GM19025 (cell line): ENCODE measurements around the gene CEMP1.

Experiments
- ATAC-seq: cut with Tn5 transposase; IDR thresholded peaks from one replicate; pipeline ENCODE4 v1.9.1; 2021; ENCODE audit warnings: mild to moderate bottlenecking, low read depth, moderate library complexity; ENCODE audit not compliant: unreplicated experiment

Gene CEMP1

DNA sequence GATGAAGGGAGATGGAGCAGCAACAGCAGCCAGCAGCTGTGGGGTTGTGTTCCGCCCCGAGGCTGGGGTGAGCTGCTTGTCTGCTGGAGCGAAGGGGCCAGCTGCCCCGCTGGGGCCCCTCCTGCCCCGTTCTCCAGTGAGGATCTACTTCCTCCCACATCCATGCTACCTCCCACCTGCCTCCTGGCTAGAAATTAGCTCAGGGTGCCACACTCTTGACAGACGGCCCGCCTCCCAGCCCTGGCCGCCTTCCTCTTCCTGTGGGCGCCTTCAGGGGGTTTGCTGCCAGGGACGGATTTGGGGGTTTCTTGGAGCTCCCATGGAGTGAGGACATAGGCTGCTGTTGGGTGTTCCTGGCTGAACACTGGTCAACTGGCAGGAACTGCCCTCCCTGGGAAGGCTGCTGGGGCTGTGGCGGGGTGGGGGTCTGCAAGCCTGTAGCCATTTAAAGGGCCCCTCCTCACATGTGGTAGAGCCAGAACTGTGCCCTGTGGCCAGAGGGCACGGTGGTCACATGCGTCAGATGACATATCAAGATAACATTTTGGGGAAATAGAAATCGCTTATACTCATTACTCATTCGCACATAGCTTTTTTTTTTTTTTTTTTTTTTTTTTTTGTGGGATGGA is 43.2 kb downstream of the CEMP1 start:
- no peak for ATAC-seq

DNA sequence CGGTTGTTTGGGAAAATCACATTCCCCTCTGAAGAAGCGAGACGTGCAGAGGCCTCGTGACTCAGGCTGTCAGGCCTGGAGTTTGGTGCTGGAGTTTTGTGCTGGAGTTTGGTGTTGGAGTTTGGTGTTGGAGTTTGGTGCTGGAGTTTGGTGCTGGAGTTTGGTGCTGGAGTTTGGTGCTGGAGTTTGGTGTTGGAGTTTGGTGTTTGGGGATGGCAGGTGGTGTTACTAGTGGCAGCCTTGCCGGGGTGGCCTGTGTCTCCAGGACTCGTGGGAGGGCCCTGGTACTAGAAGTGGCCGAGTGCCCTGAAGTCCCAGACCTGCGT is 43.7 kb downstream of the CEMP1 start:
- ATAC-seq, result no peak

DNA sequence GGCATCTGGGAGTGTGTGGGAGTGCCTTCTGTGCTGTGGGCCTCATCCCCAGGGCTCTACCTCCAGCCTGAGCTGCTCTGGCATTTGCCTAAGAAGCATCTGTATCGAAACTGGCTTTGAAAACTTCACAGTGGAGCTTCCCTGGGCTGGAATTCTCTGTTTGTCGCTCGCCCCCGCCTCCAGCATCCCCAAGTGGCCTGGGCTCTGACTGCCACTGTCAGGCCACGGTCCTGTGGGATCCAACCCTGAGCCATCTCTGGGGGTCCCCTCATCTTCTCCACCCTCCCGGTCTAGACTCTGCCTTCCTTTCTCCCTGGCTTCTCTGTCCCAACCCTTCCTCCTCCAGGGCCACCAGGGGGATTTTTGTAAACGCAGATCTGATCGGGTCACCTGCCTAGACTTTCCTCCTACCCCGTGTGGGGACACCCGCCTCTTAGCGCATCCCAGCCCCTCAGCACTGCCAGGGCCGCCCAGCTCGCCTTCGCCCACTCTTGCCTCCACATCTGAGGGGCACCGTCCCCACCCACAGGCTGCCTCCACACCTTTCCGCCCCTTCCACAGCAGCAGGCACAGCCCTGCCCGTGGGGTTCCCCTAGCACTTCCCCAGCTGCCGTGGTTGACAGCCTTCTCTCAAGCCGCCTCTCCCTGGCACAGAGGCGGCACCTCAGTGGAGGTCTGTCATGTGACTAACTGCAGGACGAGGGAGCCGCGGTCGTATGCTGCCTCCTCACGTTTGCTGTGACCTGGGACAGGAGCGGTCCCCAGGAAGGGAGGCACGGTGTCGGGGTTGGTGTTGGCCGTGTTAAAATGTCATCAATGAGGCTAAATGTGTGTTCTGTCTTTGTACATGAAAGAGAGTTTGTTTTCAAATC is 44.3 kb downstream of the CEMP1 start:
- ATAC-seq, result peak; percentile 62

DNA sequence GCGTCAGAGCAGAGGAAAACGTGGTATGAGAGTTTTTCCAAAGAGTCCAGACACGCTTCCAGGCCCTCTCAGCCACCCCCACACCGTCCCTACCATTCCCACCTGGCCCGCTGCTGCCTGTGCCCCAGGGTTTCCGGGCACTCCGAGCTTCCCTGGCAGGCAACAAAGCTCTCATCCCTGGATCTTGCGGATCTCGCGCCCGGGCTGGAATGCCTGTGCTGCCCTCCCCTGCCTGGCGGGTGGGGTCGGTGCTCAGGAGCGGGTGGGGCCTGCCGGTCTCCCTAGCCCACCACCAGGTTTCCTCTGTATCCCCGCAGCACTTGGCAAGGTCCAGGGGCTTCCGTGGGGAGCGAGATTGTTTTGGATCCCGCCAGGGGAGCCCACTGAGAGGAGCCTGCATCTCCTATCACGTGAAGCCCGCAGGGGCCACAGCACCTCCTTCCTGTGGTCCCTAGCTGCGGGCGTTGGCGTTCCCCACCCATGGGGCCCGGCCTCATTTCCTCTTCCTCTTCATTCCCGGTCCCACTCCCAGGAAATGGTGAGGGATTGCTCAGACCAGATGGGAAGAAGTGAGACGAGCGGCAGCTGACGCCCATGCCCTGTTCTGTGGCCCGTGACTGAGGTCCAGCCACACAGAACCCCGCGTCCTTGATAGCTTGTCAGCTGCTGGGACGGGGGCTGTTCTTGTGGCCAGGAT is 45.2 kb downstream of the CEMP1 start:
- ATAC-seq, result no peak

DNA sequence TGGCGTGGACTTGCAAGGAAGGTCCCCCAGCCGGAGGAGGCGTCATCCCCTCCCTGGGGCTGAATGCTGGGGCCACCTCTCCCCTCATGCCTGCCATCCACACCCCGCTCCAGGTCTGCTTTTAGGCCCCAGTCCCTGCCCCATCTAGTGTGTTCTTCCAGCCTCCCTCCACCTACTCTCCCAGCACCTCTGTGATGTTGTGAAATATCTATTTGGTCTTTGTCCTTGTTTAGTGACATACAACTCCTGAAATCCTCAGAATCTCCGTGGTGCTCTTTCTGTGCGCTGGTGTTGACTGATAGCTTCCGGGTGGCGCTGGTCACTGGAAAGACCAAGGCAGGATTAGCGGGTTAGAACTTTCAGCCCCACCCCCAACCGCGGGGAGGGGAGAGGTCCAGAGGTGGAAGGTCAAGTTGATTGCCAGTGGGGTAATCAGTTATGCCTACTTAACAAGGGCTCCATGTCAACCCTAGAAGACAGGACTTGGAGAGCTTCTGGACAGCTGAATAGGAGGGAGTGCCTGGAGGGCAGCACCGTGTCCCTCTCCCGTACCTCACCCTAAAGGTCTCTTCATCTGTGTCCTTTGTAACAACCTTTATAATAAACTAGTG is 46.2 kb downstream of the CEMP1 start:
- ATAC-seq, result no peak

DNA sequence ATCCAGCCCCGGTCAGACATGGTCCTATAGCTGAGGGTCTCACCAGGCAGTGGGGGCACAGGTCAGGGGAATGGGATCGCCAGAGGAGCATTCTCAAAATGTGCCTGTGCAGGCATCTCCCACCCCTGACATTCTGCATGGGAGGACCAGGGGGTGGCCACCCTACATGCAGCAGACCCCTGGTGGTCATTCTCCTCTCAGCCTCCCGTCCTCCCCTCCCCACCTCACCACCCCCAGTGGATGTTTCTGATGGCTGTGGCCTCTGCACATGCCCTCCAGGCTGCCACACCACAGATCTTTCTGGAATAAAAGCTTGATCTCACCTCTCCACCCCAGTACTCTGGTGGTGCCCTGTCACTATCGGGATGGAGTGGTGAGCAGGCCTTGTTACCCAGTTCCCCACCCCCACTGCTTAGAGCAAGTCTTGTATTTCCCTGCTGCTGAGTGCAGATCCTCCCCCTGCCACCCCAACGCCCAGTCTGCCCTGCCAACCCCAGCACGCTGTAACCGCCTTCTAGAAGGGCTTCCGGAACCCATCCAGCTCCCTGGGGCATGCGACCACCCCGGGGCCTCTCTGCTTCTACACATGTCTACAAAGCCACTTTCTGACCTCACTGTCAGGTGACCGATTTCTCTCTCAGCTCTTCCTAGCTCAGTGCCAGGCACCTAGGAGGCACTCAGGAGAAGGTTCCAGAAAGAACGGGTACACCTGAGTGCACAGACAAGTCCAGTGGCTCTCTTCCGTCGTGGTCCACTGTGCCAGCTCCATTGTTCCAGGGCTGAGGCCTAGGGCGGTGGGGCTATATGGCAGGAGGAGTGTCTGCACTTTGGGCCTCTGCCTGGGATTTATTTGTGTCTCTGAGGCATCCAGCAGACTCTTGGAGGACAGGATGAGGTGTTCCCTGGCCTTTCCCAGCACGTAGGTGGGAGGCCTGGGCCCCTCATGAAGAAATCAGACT is 47.0 kb downstream of the CEMP1 start:
- ATAC-seq, result no peak

DNA sequence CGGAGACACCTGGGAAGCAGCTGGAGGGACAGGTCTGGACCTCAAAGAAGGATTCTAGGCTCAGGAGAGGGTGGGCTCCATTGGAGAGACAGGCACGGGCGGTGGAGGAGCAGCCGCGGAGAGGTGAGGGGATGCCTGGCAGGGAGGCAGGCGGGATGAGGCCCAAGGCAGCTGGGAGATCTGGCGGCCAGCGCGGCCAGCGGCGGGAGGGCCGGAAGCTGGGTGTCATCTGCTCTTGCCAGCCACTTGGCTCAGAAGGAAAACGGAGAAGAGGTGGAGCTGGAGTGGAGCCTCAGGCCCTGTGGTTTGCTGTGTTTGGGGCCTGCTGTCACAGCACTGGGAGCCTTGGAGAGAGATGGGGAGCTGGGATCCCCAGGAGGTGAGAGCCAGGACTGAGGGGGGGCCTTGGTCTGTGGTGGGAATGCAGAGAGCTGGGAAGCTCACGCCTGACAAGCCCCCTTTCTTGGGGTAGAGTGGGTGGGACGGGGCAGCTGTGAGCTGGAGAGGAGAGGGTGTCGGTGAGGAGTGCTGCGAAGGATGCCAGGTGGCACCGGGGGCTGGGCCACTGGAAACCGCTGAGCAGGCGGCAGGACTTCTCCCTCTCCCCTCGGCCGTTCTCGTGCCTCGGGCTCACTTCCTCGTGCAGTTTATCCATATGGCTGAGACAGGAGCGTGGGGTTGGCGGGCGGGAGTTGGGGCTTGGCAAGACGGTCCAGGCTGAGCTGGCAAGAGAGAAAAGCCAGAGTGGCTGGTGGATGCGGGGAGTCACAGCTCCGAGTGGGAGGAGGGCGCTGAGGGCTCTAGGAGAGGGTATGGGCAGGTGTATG is 48.3 kb downstream of the CEMP1 start:
- ATAC-seq, result no peak

DNA sequence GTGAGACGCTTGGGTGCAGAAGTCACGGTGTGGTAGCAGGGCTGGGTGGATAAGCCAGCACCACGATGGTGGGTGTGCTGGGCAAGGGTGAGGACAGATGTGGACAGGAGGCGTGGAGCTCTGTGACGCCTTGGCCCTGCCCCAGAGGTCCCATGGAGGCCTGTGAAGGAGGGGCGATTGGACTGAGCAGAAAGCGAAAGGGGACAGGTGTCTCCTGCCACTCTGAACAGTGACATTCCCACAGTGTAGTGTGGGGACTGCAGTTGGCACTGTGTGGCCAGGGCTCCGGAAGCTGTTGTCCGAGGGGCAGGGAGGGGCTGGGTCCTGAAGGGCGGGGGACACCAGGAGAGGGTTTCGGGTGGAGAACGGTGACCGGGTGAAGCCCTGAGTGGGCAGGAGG is 49.0 kb downstream of the CEMP1 start:
- no peak for ATAC-seq

DNA sequence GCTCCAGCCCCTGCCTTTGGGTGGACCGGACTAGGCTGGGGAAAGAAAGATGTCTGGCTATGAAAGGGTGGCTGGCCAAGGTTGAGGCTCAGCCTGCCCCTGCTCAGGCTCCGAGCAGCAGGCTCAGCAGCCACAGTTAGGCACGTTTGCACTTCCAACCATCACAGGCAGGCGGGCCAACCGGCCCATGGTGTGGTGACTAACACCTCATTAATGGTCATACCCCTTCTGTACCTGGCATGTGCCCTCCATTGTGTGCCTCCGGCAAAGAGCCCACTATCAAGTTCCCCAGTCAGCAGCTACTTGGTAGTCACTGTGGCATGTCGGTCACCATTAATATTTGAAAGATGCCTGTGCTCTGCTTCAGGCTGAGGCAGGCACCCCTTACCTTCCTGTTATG is 49.5 kb downstream of the CEMP1 start:
- no peak for ATAC-seq

DNA sequence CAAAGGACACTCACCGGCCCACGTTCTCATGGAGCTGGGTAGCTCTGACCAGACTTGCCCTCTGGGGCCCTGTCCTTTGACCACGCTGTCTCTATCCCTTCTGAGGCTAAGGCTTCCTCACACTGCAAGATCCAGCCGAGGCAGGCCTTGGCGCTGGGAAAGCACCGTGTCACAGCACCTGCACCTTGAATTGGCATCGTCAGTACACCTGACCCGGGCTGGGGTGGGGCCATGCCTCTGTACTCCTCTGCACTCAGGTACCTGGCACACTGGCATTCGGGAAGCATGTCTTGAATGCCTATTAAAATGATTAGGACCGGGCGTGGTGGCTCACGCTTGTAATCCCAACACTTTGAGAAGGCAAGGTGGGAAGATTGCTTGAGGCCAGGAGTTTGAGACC is 50.3 kb downstream of the CEMP1 start:
- no peak for ATAC-seq
